Measurements from ENCODE around the gene RBL1.

RBL1 gene

GRCh38 chr20:36950414-36951197 is 145.2 kb downstream of the RBL1 start:
- no peak for DNase-seq

All from DMS 273 treated with DMSO at 0.1 percent for 48 hours (cell line).